Measurements from ENCODE around the gene ACADM.
"Not testable (repeated sequence)": the region's sequence is repeated elsewhere in the genome, so short reads cannot be mapped to it uniquely, and the experiment has no call there.

The ACADM gene

GRCh38 chr1:75710832-75711231, 13.7 kb upstream of the ACADM start:
- TF ChIP-seq ZFX (IDR thresholded peaks at IDR 0.05), result no peak
- no peak for TF ChIP-seq CTCF (conservative IDR thresholded peaks at IDR 0.05)
- H3K27ac ChIP-seq, result no peak overlapping the region

- no peak for TF ChIP-seq ZFX (IDR thresholded peaks at IDR 0.05)
- TF ChIP-seq CTCF (conservative IDR thresholded peaks at IDR 0.05), result no peak
- H3K27ac ChIP-seq, result no peak overlapping the region
Observed at GRCh38 chr1:75711846-75712245, 12.7 kb upstream of the ACADM start.

- no peak for TF ChIP-seq CTCF (conservative IDR thresholded peaks at IDR 0.05)
- no peak overlapping the region for H3K27ac ChIP-seq
Observed at GRCh38 chr1:75712306-75712705, 12.2 kb upstream of the ACADM start.

GRCh38 chr1:75719810-75720209, 4.7 kb upstream of the ACADM start:
- TF ChIP-seq ZFX (IDR thresholded peaks at IDR 0.05), result no peak
- TF ChIP-seq CTCF (conservative IDR thresholded peaks at IDR 0.05), result no peak
- H3K27ac ChIP-seq, result no peak overlapping the region

GRCh38 chr1:75720325-75720724, 4.2 kb upstream of the ACADM start:
- H3K27ac ChIP-seq, result no peak overlapping the region

GRCh38 chr1:75720820-75721219, 3.7 kb upstream of the ACADM start:
- TF ChIP-seq CTCF (conservative IDR thresholded peaks at IDR 0.05) (no peak), ZFX (IDR thresholded peaks at IDR 0.05) (no peak)
- H3K27ac ChIP-seq, result no peak overlapping the region

More at GRCh38 chr1:75720325-75720724, 4.2 kb upstream of the ACADM start:
- no peak for TF ChIP-seq ZFX (IDR thresholded peaks at IDR 0.05)
- TF ChIP-seq CTCF (conservative IDR thresholded peaks at IDR 0.05), result no peak

GRCh38 chr1:75722246-75722645, 2.3 kb upstream of the ACADM start:
- H3K27ac ChIP-seq, result not testable (repeated sequence)

- no peak for TF ChIP-seq ZFX (IDR thresholded peaks at IDR 0.05)
- TF ChIP-seq CTCF (conservative IDR thresholded peaks at IDR 0.05), result no peak
- peak overlapping the region; percentile 14; the same call in 1 of the 2 replicates for H3K27ac ChIP-seq
Observed at GRCh38 chr1:75722966-75723365, 1.5 kb upstream of the ACADM start.

All from C4-2B (cell line).